Measurements from ENCODE around the gene NSUN7. TPM values are rescaled to one million over a fixed set of nuclear protein-coding genes. Genes with fewer than 3 reads are reported as not detected.

NSUN7 gene
- total RNA-seq, 2 experiments from 2014 or later = 0.14 to 0.39 TPM

- no peak for TF ChIP-seq CTCF (IDR thresholded peaks at IDR 0.05)
- no peaks in the 10 kb centered on the region for H3K36me3 Mint-ChIP-seq (ENCODE audit: low read depth)
- H3K9me3 Mint-ChIP-seq = no peaks in the 10 kb centered on the region
- POLR2A ChIA-PET = no interaction called here
- Histone ChIP-seq H3K36me3 (ENCODE audit: insufficient read depth, low read length) (no peaks in the 10 kb centered on the region), H3K27me3 (ENCODE audit: control insufficient read depth in 1 of 2, insufficient read depth in 2 of 2, low read length in 2 of 2) (no peaks in the 10 kb centered on the region), H3K4me1 (ENCODE audit: insufficient read depth, low read length) (no peaks in the 10 kb centered on the region), H3K4me3 (ENCODE audit: low read length) (no peak overlapping the region), H3K27ac (ENCODE audit: low read depth in 1 of 2, low read length in 2 of 2) (no peak overlapping the region), H3K9me3 (ENCODE audit: control insufficient read depth in 1 of 2, insufficient read depth in 1 of 2, low read length in 2 of 2) (no peaks in the 10 kb centered on the region)
- intact Hi-C loops (cut with DNase I, micrococcal nuclease) = no loop called here
- no peak overlapping the region for H3K4me3 Mint-ChIP-seq
- no peak for ATAC-seq (ENCODE audit: poor library complexity)
- no peaks in the 10 kb centered on the region for H3K27me3 Mint-ChIP-seq
- no peak overlapping the region for H3K27ac Mint-ChIP-seq
- no peak for DNase-seq
- no peaks in the 10 kb centered on the region for H3K4me1 Mint-ChIP-seq (ENCODE audit: low read depth)
- CTCF ChIA-PET = no interaction called here
Observed at GRCh38 chr4:40820101-40820500, 70.3 kb downstream of the NSUN7 start.

DNA sequence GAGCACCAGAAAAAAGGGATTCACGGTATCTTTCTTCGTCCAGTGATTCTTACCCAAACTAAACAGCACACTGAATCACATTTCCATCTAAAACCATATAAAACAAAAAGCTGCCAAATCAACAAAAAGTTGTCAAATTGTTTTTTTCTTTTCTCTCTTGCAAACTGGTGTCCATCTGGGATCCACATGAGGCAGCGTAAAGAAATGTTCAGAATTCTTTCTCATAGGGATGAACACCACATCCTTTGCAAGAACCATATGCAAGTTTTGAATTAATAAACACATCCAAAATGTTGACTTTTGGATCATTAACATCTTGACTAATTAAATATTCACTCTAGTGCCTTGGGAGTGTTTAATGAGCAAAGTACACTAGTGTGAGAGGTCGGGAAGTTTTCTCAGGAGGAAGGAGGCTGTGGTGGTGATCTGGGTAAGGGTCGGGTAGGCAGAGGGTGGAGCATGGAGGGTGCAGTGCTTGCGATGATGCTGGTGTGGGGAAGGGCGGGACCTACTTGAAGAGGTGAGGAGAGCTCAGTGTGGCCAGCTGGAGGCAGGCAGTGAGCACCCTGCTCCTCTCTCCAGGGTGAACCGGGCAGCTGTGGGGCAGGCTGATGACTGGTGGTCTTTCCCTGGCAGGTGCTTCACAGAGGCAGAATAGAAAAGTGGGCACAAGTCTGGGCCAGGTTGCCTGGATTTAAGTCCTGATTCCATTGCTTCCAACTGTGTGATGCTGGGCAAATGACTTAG is 72.8 kb downstream of the NSUN7 start:
- intact Hi-C loops (cut with DNase I, micrococcal nuclease) = no loop called here
- Mint-ChIP-seq H3K36me3 (ENCODE audit: low read depth) (no peaks in the 10 kb centered on the region), H3K4me3 (no peak overlapping the region), H3K9me3 (no peaks in the 10 kb centered on the region), H3K27ac (no peak overlapping the region), H3K27me3 (no peaks in the 10 kb centered on the region), H3K4me1 (ENCODE audit: low read depth) (no peaks in the 10 kb centered on the region)
- peaks cover 0 to 3% of the 10 kb centered on the region in 2 experiments for H3K9me3 ChIP-seq (ENCODE audit: control insufficient read depth in 1 of 2, insufficient read depth in 1 of 2, low read length in 2 of 2)
- ATAC-seq (ENCODE audit: poor library complexity) (no peak), DNase-seq (no peak)
- CTCF ChIA-PET = no interaction called here
- H3K4me3 ChIP-seq (ENCODE audit: low read length) = no peak overlapping the region
- POLR2A ChIA-PET = no interaction called here
- no peak overlapping the region for H3K27ac ChIP-seq (ENCODE audit: low read depth in 1 of 2, low read length in 2 of 2)
- no peaks in the 10 kb centered on the region for H3K27me3 ChIP-seq (ENCODE audit: control insufficient read depth in 1 of 2, insufficient read depth in 2 of 2, low read length in 2 of 2)
- no peaks in the 10 kb centered on the region for H3K36me3 ChIP-seq (ENCODE audit: insufficient read depth, low read length)
- H3K4me1 ChIP-seq (ENCODE audit: insufficient read depth, low read length) = no peaks in the 10 kb centered on the region
- TF ChIP-seq CTCF (IDR thresholded peaks at IDR 0.05) = no peak

DNA sequence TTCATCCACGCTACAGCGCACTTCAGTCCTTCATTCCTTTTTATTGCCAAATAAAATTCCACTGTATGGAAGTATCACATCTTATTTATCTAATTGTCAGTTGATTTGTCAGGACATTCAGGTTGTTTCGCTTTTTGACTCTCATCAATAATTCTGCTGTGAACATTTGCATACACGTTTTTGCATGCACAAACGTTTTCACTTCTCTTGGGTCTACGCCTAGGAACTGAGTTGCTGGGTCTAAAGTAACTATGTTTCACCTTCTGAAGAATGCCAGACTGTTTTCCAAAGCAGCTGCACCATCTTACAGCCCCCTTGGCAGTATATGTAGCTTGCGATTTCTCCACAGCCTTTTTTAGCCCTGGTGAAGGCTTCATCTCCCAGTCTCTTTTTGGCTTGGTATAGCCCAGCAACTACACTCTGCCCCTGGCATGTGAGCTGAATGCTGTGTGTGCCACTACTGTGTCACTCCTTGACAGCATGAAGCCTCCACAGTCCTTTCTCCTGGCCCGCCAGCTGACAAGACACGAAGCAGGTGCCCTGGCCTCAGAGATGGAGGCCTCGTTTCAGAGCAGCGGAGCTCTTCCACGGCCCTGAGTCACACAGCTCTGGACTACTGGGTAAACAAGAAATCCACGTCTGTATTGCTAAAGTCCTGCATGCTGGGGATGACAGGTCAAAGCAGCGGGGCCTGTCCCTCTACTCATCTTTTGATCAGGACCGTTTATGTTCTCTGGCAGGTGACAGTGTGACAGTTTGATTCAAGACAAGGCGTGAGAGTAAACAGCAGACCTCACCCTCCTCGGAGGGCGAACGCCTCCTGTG is 75.5 kb downstream of the NSUN7 start:
- ChIA-PET POLR2A (no interaction called here), CTCF (no interaction called here)
- Histone ChIP-seq H3K27ac (ENCODE audit: low read depth in 1 of 2, low read length in 2 of 2) (no peak overlapping the region), H3K4me3 (ENCODE audit: low read length) (no peak overlapping the region), H3K36me3 (ENCODE audit: insufficient read depth, low read length) (no peaks in the 10 kb centered on the region), H3K9me3 (ENCODE audit: control insufficient read depth in 1 of 2, insufficient read depth in 1 of 2, low read length in 2 of 2) (peaks cover 0 to 3% of the 10 kb centered on the region in 2 experiments), H3K4me1 (ENCODE audit: insufficient read depth, low read length) (no peaks in the 10 kb centered on the region), H3K27me3 (ENCODE audit: control insufficient read depth in 1 of 2, insufficient read depth in 2 of 2, low read length in 2 of 2) (no peaks in the 10 kb centered on the region)
- no peak overlapping the region for H3K4me3 Mint-ChIP-seq
- intact Hi-C loops (cut with DNase I, micrococcal nuclease) = no loop called here
- no peaks in the 10 kb centered on the region for H3K36me3 Mint-ChIP-seq (ENCODE audit: low read depth)
- DNase-seq = no peak
- no peak for ATAC-seq (ENCODE audit: poor library complexity)
- TF ChIP-seq CTCF (IDR thresholded peaks at IDR 0.05) = no peak
- no peaks in the 10 kb centered on the region for H3K9me3 Mint-ChIP-seq
- no peak overlapping the region for H3K27ac Mint-ChIP-seq
- no peaks in the 10 kb centered on the region for H3K27me3 Mint-ChIP-seq
- no peaks in the 10 kb centered on the region for H3K4me1 Mint-ChIP-seq (ENCODE audit: low read depth)

Data from CD4-positive, alpha-beta T cell (primary cell).